ENCODE results near the gene ISM1. TPM values are rescaled to one million over a fixed set of nuclear protein-coding genes. Genes with fewer than 3 reads are reported as not detected.

The ISM1 gene
- total RNA-seq, 2 donors from 2014 or later = 0.24 to 1.1 TPM

DNA sequence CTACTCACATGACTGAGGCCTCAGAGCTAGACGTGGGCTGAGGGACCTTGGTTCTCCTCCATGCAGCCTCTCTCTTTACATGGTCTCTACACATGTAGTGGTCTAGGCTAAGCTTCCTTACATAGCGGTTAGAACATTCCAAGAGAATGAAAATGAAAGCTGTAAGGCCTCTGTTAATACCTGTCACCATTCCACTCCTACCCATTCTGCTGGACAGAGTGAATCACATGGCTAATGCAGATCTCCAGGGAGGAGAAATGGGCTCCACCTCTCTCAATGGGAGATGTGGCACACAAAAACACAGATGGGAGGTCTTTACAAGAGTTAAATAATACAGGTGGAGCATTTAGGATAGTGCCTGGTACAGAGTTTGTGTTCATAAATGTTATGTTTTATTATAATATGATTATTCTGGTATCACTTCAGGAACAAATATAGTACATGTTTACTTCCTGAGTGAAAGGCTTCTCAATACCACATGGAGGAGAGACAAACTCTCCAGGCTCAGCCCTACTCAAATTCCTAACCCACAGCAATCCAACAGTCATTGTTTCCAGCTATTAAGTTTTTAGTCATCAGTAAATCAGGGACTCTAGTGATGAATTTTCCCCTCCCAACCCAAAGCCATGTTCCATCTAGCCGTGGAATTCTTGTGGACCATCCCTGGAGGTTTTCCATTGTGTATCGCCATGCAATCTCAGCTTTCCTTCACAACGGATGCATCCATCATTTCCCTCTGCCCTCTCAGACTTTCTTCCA lies 57.9 kb downstream of the ISM1 start:
- no peak overlapping the region for H3K4me3 Mint-ChIP-seq
- 93% methylated on average over 4 to 5 of the region's 5 CpGs for WGBS, 2 experiments (ENCODE audit: insufficient coverage in 1 of 2, insufficient read length in 1 of 2)
- H3K36me3 Mint-ChIP-seq (ENCODE audit: low read depth) = no peaks in the 10 kb centered on the region
- no peak overlapping the region for H3K27ac Mint-ChIP-seq
- no peaks in the 10 kb centered on the region for H3K27me3 Mint-ChIP-seq (ENCODE audit: insufficient read depth)
- Histone ChIP-seq H3K36me3 (ENCODE audit: control insufficient read depth, insufficient read depth, low read length) (no peaks in the 10 kb centered on the region), H3K27ac (ENCODE audit: low read depth, low read length) (no peak overlapping the region), H3K27me3 (ENCODE audit: control insufficient read depth, insufficient read depth, low read length, poor library complexity, severe bottlenecking) (no peaks in the 10 kb centered on the region), H3K4me3 (ENCODE audit: low read length) (no peak overlapping the region), H3K9ac (ENCODE audit: extremely low read depth, low read length, poor library complexity, severe bottlenecking) (no peak overlapping the region), H3K4me1 (ENCODE audit: control insufficient read depth, insufficient read depth, low read length) (no peaks in the 10 kb centered on the region), H3K9me3 (ENCODE audit: control insufficient read depth, low read length) (no peaks in the 10 kb centered on the region)
- TF ChIP-seq, protein P1, sequence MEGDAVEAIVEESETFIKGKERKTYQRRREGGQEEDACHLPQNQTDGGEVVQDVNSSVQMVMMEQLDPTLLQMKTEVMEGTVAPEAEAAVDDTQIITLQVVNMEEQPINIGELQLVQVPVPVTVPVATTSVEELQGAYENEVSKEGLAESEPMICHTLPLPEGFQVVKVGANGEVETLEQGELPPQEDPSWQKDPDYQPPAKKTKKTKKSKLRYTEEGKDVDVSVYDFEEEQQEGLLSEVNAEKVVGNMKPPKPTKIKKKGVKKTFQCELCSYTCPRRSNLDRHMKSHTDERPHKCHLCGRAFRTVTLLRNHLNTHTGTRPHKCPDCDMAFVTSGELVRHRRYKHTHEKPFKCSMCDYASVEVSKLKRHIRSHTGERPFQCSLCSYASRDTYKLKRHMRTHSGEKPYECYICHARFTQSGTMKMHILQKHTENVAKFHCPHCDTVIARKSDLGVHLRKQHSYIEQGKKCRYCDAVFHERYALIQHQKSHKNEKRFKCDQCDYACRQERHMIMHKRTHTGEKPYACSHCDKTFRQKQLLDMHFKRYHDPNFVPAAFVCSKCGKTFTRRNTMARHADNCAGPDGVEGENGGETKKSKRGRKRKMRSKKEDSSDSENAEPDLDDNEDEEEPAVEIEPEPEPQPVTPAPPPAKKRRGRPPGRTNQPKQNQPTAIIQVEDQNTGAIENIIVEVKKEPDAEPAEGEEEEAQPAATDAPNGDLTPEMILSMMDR (conservative IDR thresholded peaks at IDR 0.05) = no peak
- no peaks in the 10 kb centered on the region for H3K9me3 Mint-ChIP-seq
- H3K4me1 Mint-ChIP-seq = peaks cover 12% of the 10 kb centered on the region
- DNase-seq = no peak

DNA sequence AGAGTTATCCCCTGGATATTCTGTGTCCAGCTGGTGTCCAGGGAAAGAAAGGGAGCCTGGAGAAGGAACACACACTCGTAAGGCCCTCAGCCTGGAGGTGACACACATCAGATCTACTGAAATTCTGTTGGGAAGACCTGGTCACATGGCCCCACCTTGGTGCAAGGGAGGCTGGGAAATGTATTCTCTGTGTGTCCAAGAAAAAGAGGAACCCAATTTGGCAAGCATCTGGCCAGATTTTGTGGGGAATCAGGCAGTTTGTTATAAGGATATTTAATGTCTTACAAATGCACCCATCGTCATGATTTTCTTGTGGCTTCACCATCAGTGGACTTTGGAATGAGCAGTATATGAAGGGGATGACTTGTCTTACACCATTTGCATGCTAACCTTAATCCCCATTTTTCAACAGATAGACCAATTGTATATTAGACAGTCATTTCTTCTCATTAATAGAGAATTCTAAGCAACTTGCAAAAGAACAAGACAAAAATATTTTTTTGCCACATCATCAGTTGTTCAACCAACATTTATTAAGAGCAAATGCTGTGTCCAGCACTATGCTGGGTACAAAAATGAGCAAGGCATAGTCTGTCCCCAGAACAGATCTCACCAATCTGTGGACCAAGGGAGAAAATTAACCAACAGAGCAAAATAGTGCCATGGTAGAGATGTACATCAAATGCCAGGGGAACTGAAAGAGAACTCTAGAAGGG lies 59.7 kb downstream of the ISM1 start:
- Histone ChIP-seq H3K4me1 (ENCODE audit: control insufficient read depth, insufficient read depth, low read length) (no peaks in the 10 kb centered on the region), H3K9me3 (ENCODE audit: control insufficient read depth, low read length) (no peaks in the 10 kb centered on the region), H3K27me3 (ENCODE audit: control insufficient read depth, insufficient read depth, low read length, poor library complexity, severe bottlenecking) (no peaks in the 10 kb centered on the region), H3K9ac (ENCODE audit: extremely low read depth, low read length, poor library complexity, severe bottlenecking) (no peak overlapping the region), H3K27ac (ENCODE audit: low read depth, low read length) (no peak overlapping the region), H3K36me3 (ENCODE audit: control insufficient read depth, insufficient read depth, low read length) (no peaks in the 10 kb centered on the region), H3K4me3 (ENCODE audit: low read length) (no peak overlapping the region)
- no peak overlapping the region for H3K27ac Mint-ChIP-seq
- H3K4me3 Mint-ChIP-seq = no peak overlapping the region
- DNase-seq = no peak
- H3K36me3 Mint-ChIP-seq (ENCODE audit: low read depth) = no peaks in the 10 kb centered on the region
- TF ChIP-seq, protein P1 (conservative IDR thresholded peaks at IDR 0.05) = no peak
- 93% methylated on average over 2 of the region's 2 CpGs; no CpG with 5 or more reads in 1 of the 2 experiments for WGBS, 2 experiments (ENCODE audit: insufficient coverage in 1 of 2, insufficient read length in 1 of 2)
- H3K4me1 Mint-ChIP-seq = peaks cover 12% of the 10 kb centered on the region
- no peaks in the 10 kb centered on the region for H3K27me3 Mint-ChIP-seq (ENCODE audit: insufficient read depth)
- H3K9me3 Mint-ChIP-seq = no peaks in the 10 kb centered on the region

DNA sequence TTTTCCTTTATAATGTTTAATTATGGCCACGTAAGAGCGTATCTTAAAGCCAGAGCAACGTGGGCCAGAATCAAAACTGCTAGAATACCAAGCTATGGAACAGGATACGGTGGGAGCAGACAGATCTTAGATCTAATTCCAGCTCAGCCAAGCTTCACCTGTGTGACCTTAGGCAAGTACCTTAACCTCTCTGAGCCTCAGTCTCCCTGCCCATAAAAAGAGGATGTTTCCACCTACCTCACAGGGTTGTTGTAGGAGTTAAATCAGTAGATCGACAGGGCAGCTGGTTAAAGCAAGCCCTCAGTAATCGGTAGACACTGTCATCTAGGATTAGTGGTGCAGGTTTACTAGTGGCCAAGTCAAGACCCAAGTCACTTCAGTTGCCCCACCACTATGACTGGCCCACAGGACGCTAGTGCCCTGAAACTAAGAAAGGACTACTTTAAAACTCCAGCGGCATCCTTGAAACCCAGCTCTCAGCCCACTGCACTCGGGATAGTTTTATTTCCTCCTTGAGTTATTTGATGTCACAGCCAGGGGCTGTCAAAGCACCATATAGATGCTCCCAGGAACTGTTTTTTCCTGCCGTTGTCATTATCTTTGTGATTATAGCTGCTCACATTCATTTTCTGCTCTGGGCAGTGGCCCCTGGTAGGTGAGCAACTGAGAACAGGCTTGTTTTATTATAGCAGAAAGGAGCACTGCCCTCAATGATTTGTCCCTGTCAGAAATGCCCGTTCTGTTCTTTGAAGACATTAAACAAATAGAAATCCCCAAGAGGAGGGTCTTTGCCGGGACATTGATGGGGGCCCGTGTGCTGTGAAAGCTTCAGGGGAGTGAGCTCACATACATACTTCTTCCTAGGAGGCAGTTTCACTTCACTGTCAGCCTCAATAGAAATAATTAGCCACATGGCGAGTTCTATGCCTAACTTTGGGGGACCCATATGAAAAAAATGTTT lies 63.1 kb downstream of the ISM1 start:
- Histone ChIP-seq H3K4me3 (ENCODE audit: low read length) (no peak overlapping the region), H3K36me3 (ENCODE audit: control insufficient read depth, insufficient read depth, low read length) (no peaks in the 10 kb centered on the region), H3K27ac (ENCODE audit: low read depth, low read length) (no peak overlapping the region), H3K4me1 (ENCODE audit: control insufficient read depth, insufficient read depth, low read length) (no peaks in the 10 kb centered on the region), H3K9me3 (ENCODE audit: control insufficient read depth, low read length) (no peaks in the 10 kb centered on the region), H3K9ac (ENCODE audit: extremely low read depth, low read length, poor library complexity, severe bottlenecking) (no peak overlapping the region), H3K27me3 (ENCODE audit: control insufficient read depth, insufficient read depth, low read length, poor library complexity, severe bottlenecking) (no peaks in the 10 kb centered on the region)
- Mint-ChIP-seq H3K36me3 (ENCODE audit: low read depth) (no peaks in the 10 kb centered on the region), H3K27ac (no peak overlapping the region), H3K4me1 (peaks cover 3% of the 10 kb centered on the region), H3K4me3 (no peak overlapping the region), H3K27me3 (ENCODE audit: insufficient read depth) (no peaks in the 10 kb centered on the region), H3K9me3 (no peaks in the 10 kb centered on the region)
- no peak for DNase-seq
- WGBS, 2 experiments (ENCODE audit: insufficient coverage in 1 of 2, insufficient read length in 1 of 2) = 87 to 90% methylated on average over 13 to 14 of the region's 14 CpGs
- TF ChIP-seq, protein P1 (conservative IDR thresholded peaks at IDR 0.05) = no peak
